Tibial nerve (tissue), 4 donors: ENCODE data around the gene AMIGO3. TPM values are rescaled to one million over a fixed set of nuclear protein-coding genes. Genes with fewer than 3 reads are reported as not detected.

Experiments
- DNase-seq, 2 donors: peaks; one replicate each; pipeline ENCODE4 v3.0.0-alpha.2; 2019; ENCODE audit warnings: low spot score in 2 of 2
- H3K27ac ChIP-seq, 4 donors: fragments of 200-600 bp; sonication (generic) in 3 of 4; one replicate each; pipeline ENCODE4 v1.5.1; 2017 to 2019; ENCODE audit warnings: mild to moderate bottlenecking in 1 of 4
- H3K27me3 ChIP-seq, 2 donors: fragments of 200-600 bp; sonication (generic) in 1 of 2; one replicate each; pipeline versions ENCODE4 v1.5.1 to v1.6.0; 2017 to 2019
- H3K36me3 ChIP-seq, 3 donors: fragments of 200-600 bp; sonication (generic); one replicate each; pipeline ENCODE4 v1.5.1; 2018 to 2019
- H3K4me1 ChIP-seq, 4 donors: fragments of 200-600 bp; sonication (generic) in 3 of 4; one replicate each; pipeline ENCODE4 v1.5.1; 2017 to 2019
- H3K4me3 ChIP-seq, 4 donors: fragments of 200-600 bp; sonication (generic) in 3 of 4; one replicate each; pipeline ENCODE4 v1.5.1; 2017 to 2019; ENCODE audit warnings: mild to moderate bottlenecking in 1 of 4, moderate library complexity in 1 of 4
- H3K9me3 ChIP-seq, 4 donors: fragments of 200-600 bp; sonication (generic) in 3 of 4; one replicate each; pipeline ENCODE4 v1.5.1; 2017 to 2019
- CTCF ChIP-seq, 5 experiments: fragments of 200-600 bp in 3 of 5; fragments of 450-650 bp in 2 of 5; sonication (generic) in 3 of 5; IDR thresholded peaks; one replicate each; pipeline ENCODE4 v1.5.1; 2016 to 2019; ENCODE audit warnings: antibody characterized with exemption in 5 of 5, mild to moderate bottlenecking in 3 of 5, moderate library complexity in 2 of 5
- EP300 ChIP-seq, 2 donors: sonication (generic); formaldehyde crosslinking; IDR thresholded peaks; one replicate each; pipeline ENCODE4 v1.6.1; 2017; ENCODE audit warnings: antibody characterized with exemption in 2 of 2, mild to moderate bottlenecking in 1 of 2
- POLR2A ChIP-seq, 2 donors: fragments of 450-650 bp; IDR thresholded peaks; one replicate each; pipeline ENCODE4 v1.6.1; 2017; ENCODE audit warnings: antibody characterized with exemption in 2 of 2, mild to moderate bottlenecking in 2 of 2, moderate library complexity in 2 of 2
- WGBS, 2 donors: methylation state at CpG; one replicate each; pipeline ENCODE4 v1.1.5; 2018; 5-methylcytosine and 5-hydroxymethylcytosine counted together
- total RNA-seq, 4 donors: library from RNA; depleted of rRNA; stranded (reverse); fragments of >200 nt; gene quantifications; one replicate each; pipeline ENCODE4 v1.1.0, GENCODE V29; 2016

AMIGO3 gene
- total RNA-seq, 4 donors from 2014 or later: 2.1 to 4.2 TPM; not detected in 2

GRCh38 chr3:49705390-49705960 is 14.0 kb downstream of the AMIGO3 start:
- Histone ChIP-seq H3K4me3 (no peak overlapping the region), H3K36me3 (peaks cover 0 to 92% (median 14%) of the 10 kb centered on the region in 3 donors), H3K4me1 (peaks cover 0 to 5% (median 0%) of the 10 kb centered on the region in 4 donors), H3K27me3 (no peaks in the 10 kb centered on the region), H3K27ac (no peak overlapping the region), H3K9me3 (no peaks in the 10 kb centered on the region)
- no peak for DNase-seq
- 84 to 96% methylated on average over 5 to 11 of the region's 17 CpGs for WGBS, 2 donors
- TF ChIP-seq EP300 (IDR thresholded peaks at IDR 0.05): no peak
- TF ChIP-seq POLR2A (IDR thresholded peaks at IDR 0.05): no peak
- TF ChIP-seq CTCF (IDR thresholded peaks at IDR 0.05): no peak

- Histone ChIP-seq H3K4me3 (no peak overlapping the region), H3K4me1 (peaks cover 0 to 5% (median 0%) of the 10 kb centered on the region in 4 donors), H3K27ac (no peak overlapping the region), H3K9me3 (no peaks in the 10 kb centered on the region), H3K27me3 (no peaks in the 10 kb centered on the region), H3K36me3 (peaks cover 0 to 95% (median 15%) of the 10 kb centered on the region in 3 donors)
- WGBS, 2 donors: 87 to 93% methylated on average over 5 to 7 of the region's 8 CpGs
- DNase-seq: no peak
- no peak for TF ChIP-seq POLR2A (IDR thresholded peaks at IDR 0.05)
- TF ChIP-seq EP300 (IDR thresholded peaks at IDR 0.05): no peak
- no peak for TF ChIP-seq CTCF (IDR thresholded peaks at IDR 0.05)
Measured at GRCh38 chr3:49704629-49705028, 14.9 kb downstream of the AMIGO3 start.

GRCh38 chr3:49703956-49704355 is 15.5 kb downstream of the AMIGO3 start:
- no peaks in the 10 kb centered on the region for H3K27me3 ChIP-seq
- peaks cover 0 to 98% (median 15%) of the 10 kb centered on the region in 3 donors for H3K36me3 ChIP-seq
- no peak overlapping the region for H3K27ac ChIP-seq
- TF ChIP-seq EP300 (IDR thresholded peaks at IDR 0.05) (no peak), CTCF (IDR thresholded peaks at IDR 0.05) (no peak), POLR2A (IDR thresholded peaks at IDR 0.05) (no peak)
- no peak for DNase-seq
- H3K9me3 ChIP-seq: no peaks in the 10 kb centered on the region
- peaks cover 0 to 5% (median 0%) of the 10 kb centered on the region in 4 donors for H3K4me1 ChIP-seq
- no peak overlapping the region for H3K4me3 ChIP-seq
- 87 to 89% methylated on average over 7 of the region's 7 CpGs for WGBS, 2 donors

GRCh38 chr3:49703443-49703927 is 16.0 kb downstream of the AMIGO3 start:
- DNase-seq: peak in 1 of 2 donors; percentile 38
- Histone ChIP-seq H3K9me3 (no peaks in the 10 kb centered on the region), H3K27me3 (no peaks in the 10 kb centered on the region), H3K27ac (no peak overlapping the region), H3K36me3 (peaks cover 0 to 98% (median 15%) of the 10 kb centered on the region in 3 donors), H3K4me1 (peaks cover 0 to 5% (median 0%) of the 10 kb centered on the region in 4 donors), H3K4me3 (no peak overlapping the region)
- no peak for TF ChIP-seq POLR2A (IDR thresholded peaks at IDR 0.05)
- peak; percentile 65 to 83 (median 71) for TF ChIP-seq CTCF (IDR thresholded peaks at IDR 0.05)
- 53 to 63% methylated on average over 11 to 12 of the region's 14 CpGs for WGBS, 2 donors

- no peaks in the 10 kb centered on the region for H3K27me3 ChIP-seq
- H3K4me1 ChIP-seq: peaks cover 0 to 5% (median 0%) of the 10 kb centered on the region in 4 donors
- 87 to 92% methylated on average over 5 to 11 of the region's 11 CpGs for WGBS, 2 donors
- TF ChIP-seq POLR2A (IDR thresholded peaks at IDR 0.05) (no peak), EP300 (IDR thresholded peaks at IDR 0.05) (no peak), CTCF (IDR thresholded peaks at IDR 0.05) (no peak)
- DNase-seq: no peak
- H3K9me3 ChIP-seq: no peaks in the 10 kb centered on the region
- no peak overlapping the region for H3K27ac ChIP-seq
- H3K36me3 ChIP-seq: peaks cover 0 to 100% (median 15%) of the 10 kb centered on the region in 3 donors
- H3K4me3 ChIP-seq: no peak overlapping the region
Measured at GRCh38 chr3:49702672-49703071, 16.8 kb downstream of the AMIGO3 start.
